Left renal pelvis (tissue), 4 donors: ENCODE results near the gene ZNF846. TPM values are rescaled to one million over a fixed set of nuclear protein-coding genes. Genes with fewer than 3 reads are reported as not detected.

Source experiments
- polyA plus RNA-seq, 4 donors: library from polyadenylated mRNA; unstranded; fragments of 120-200 nt; gene quantifications; one replicate each; pipeline ENCODE4 v1.2.1, GENCODE V29; 2013; ENCODE audit not compliant: insufficient read length in 4 of 4

The ZNF846 gene
- polyA plus RNA-seq, 4 donors: 16.3 to 34.3 (median 21.7) TPM

Other genes starting within 250 kb of the ZNF846 start
- gene ZNF426, start 230.1 kb downstream of the ZNF846 start, polyA plus RNA-seq: 10 to 100 TPM; 19.6 to 27.5 (median 23.0) TPM
- 10 to 100 TPM in 3 of 4 donors, 1 to 10 TPM in 1; 9.5 to 24.3 (median 20.4) TPM for gene ZNF121, start 184.2 kb downstream of the ZNF846 start, polyA plus RNA-seq
- 10 to 100 TPM; 53.9 to 62.5 (median 61.6) TPM for gene ZNF561, start 147.5 kb downstream of the ZNF846 start, polyA plus RNA-seq
- gene ZNF562, start 93.6 kb downstream of the ZNF846 start, polyA plus RNA-seq: 10 to 100 TPM; 20.9 to 28.0 (median 24.9) TPM
- gene FBXL12, start 50.3 kb upstream of the ZNF846 start, polyA plus RNA-seq: 10 to 100 TPM; 26.2 to 39.6 (median 30.9) TPM
- gene UBL5, start 59.2 kb upstream of the ZNF846 start, polyA plus RNA-seq: 100 to 1,000 TPM; 217 to 297 (median 282) TPM
- gene PIN1, start 66.6 kb upstream of the ZNF846 start, polyA plus RNA-seq: 10 to 100 TPM; 45.8 to 73.3 (median 48.4) TPM
- gene OLFM2, start 167.8 kb upstream of the ZNF846 start, polyA plus RNA-seq: 10 to 100 TPM; 17.8 to 30.7 (median 23.2) TPM
- gene COL5A3, start 241.8 kb upstream of the ZNF846 start, polyA plus RNA-seq: 10 to 100 TPM in 1 of 4 donors, 1 to 10 TPM in 3; 1.1 to 14.4 (median 1.7) TPM
- not detected for gene RDH8, start 244.7 kb upstream of the ZNF846 start, polyA plus RNA-seq